OCI-LY3 (cell line): Measurements from ENCODE around the gene DNAJC1.

Source experiments
- EZH2phosphoT487 ChIP-seq: fragments of 200-600 bp; shearing (Covaris generic); IDR thresholded peaks from 2 replicates; pipeline ENCODE4 v1.6.1; 2018; ENCODE audit warnings: antibody characterized with exemption, mixed run types, low read depth
- TF ChIP-seq, protein P1 (sequence below): fragments of 200-600, 300-600 bp; sonication (generic); IDR thresholded peaks from 2 replicates; pipeline ENCODE4 v1.5.1; 2014; ENCODE audit warnings: antibody characterized with exemption, low read length, low read depth

DNA sequence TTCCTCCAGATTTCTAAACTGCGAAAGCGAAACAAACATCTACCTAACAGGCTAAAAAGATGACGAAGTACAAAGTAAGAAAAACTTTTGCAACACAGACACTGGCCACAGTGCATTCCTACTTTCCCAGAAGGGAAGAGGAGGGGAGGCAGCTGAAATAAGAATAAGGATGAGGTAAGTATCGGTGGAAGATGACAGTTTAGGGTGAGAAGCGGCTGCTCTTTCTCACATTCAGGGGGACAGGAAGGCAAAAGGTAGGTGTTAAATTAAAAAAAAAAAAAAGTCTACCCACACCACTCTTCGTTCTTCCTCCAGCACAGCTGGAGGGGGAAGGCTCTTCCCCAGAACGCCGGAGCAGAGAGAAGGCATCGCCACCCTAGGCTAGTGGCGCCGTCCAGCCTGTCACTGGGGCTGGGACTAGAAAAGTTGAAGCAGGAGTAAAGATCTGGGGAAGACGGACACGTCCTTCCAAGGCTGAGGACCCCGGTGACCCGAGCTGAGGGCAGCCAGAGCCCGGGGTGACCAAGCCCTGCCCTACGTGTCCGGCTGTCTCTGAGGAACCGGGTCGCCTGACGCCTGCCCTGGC is 846 bp downstream of the DNAJC1 start:
- TF ChIP-seq, protein P1, sequence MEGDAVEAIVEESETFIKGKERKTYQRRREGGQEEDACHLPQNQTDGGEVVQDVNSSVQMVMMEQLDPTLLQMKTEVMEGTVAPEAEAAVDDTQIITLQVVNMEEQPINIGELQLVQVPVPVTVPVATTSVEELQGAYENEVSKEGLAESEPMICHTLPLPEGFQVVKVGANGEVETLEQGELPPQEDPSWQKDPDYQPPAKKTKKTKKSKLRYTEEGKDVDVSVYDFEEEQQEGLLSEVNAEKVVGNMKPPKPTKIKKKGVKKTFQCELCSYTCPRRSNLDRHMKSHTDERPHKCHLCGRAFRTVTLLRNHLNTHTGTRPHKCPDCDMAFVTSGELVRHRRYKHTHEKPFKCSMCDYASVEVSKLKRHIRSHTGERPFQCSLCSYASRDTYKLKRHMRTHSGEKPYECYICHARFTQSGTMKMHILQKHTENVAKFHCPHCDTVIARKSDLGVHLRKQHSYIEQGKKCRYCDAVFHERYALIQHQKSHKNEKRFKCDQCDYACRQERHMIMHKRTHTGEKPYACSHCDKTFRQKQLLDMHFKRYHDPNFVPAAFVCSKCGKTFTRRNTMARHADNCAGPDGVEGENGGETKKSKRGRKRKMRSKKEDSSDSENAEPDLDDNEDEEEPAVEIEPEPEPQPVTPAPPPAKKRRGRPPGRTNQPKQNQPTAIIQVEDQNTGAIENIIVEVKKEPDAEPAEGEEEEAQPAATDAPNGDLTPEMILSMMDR: no peak
- TF ChIP-seq EZH2phosphoT487: no peak
